ENCODE measurements around the gene CYFIP2.
A peak's percentile ranks its signal among the peaks of the same experiment; 100 is the strongest.
"Not testable (repeated sequence)": the region's sequence is repeated elsewhere in the genome, so short reads cannot be mapped to it uniquely, and the experiment has no call there.

The CYFIP2 gene

GRCh38 chr5:157415838-157416237 lies 149.9 kb downstream of the CYFIP2 start:
- DNase-seq: no peak

- not testable (repeated sequence) for DNase-seq
Observed at GRCh38 chr5:157419521-157419920, 153.6 kb downstream of the CYFIP2 start.

- DNase-seq: not testable (repeated sequence)
Observed at GRCh38 chr5:157429920-157430319, 164.0 kb downstream of the CYFIP2 start.

GRCh38 chr5:157431544-157432200 lies 165.7 kb downstream of the CYFIP2 start:
- peak; percentile 38 for DNase-seq

GRCh38 chr5:157434096-157434495 lies 168.2 kb downstream of the CYFIP2 start:
- DNase-seq: no peak

GRCh38 chr5:157443041-157443549 lies 177.2 kb downstream of the CYFIP2 start:
- no peak for DNase-seq

- no peak for DNase-seq
Observed at GRCh38 chr5:157444224-157444623, 178.3 kb downstream of the CYFIP2 start.
